GM12892 (cell line): Measurements from ENCODE around the gene ZNF26.
"Not testable (repeated sequence)": the region's sequence is repeated elsewhere in the genome, so short reads cannot be mapped to it uniquely, and the experiment has no call there.

Experiments
- DNase-seq: peaks from one replicate; pipeline ENCODE4 v3.0.0; 2011; ENCODE audit not compliant: insufficient read length
- FAIRE-seq: peaks from 2 replicates; lab custom pipeline; 2011; peaks lifted over from hg19 to GRCh38; lab: Jason Lieb, UNC
- POLR2A ChIP-seq: IDR thresholded peaks from 2 replicates; pipeline ENCODE4 v1.6.1; 2011; ENCODE audit warnings: low read depth, low read length, control low read depth
- POLR2AphosphoS5 ChIP-seq: IDR thresholded peaks from 2 replicates; pipeline ENCODE4 v1.6.1; 2011; ENCODE audit warnings: low read depth, low read length, control low read depth
- TAF1 ChIP-seq: IDR thresholded peaks from 2 replicates; pipeline ENCODE4 v1.6.1; 2011; ENCODE audit warnings: low read depth, mild to moderate bottlenecking, control low read depth, low read length, borderline replicate concordance

ZNF26 gene

DNA sequence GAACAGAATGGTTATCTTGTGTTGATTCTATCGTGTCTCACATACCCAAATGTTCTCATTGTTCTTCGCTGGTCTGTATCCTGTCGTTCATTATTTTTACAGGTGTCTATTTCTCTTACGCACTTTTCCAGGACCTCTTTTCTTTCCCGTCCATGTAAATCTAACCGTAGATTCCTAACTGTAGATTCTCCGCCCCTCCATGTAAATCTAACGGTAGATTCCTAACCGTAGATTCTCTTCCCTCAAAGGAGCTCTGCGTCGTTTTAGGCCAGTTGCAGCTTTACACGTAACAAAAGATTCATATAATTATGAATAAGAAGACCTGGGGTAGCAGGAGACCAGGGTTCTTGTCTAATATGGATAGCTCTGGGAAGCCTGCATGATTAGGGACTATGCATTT is 20.4 kb upstream of the ZNF26 start:
- no peak for TF ChIP-seq TAF1
- TF ChIP-seq POLR2A: no peak
- TF ChIP-seq POLR2AphosphoS5: no peak
- DNase-seq (no peak), FAIRE-seq (no peak)

DNA sequence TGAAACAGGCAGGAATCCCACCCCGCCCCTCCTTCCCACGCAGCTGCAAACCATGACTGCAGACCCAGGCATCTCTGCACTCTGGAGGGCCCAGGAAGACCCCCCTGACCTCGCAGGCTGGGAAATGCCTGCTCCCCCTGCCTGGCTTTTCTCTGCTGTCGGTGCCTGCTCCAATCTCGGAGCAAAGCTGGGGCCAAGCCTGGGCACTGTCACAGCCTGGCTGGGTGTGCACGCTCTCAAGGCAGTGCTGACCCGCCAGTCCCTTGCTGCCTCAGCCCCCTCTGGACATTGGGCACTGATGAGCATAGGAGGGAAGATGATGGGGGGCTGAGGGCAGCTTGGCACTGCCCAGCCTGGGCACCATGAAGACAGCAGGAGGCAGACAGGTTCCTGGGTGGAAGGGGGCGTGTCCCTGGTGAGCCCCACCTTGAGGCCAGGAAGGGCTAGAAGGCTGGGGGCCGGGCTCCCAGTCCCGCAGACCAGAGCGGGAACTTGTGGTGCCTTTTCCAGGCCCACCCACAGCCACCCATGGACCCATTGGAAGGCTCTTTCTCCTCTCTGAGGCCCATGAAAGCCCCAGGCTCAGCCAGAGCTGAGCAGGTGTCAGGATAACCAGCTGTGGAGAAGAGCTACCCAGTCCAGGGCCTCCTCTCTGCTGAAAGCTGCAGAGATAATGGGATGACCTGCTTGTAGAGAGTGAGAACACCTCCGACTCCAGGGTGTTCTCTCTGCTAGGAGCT is 19.3 kb upstream of the ZNF26 start:
- FAIRE-seq (no peak), DNase-seq (no peak)
- no peak for TF ChIP-seq TAF1
- TF ChIP-seq POLR2AphosphoS5: no peak
- no peak for TF ChIP-seq POLR2A

- DNase-seq: no peak
- no peak for TF ChIP-seq POLR2AphosphoS5
- FAIRE-seq: no peak
Measured at GRCh38 chr12:132967736-132968135, 18.4 kb upstream of the ZNF26 start.

DNA sequence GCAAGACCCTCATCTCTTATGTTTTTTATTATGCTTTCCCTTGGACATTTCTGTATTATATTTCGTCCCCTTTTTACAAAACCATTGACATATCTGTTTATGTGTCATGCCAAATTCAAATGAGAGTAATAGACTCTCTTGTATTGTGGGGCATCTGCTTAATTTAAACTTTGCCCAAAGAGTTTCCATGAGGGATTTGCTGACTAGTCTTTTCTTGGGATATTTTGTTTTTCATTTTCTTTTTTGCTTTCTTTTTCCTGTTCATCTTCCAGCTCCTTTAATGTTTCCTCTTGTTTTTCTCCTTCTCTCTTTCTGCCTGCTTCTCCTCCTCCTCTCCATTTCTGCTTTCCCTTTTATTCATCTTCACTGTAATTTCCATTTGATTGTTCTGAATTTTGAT is 13.8 kb upstream of the ZNF26 start:
- DNase-seq: no peak
- no peak for FAIRE-seq
- TF ChIP-seq POLR2AphosphoS5 (no peak), TAF1 (no peak), POLR2A (no peak)

GRCh38 chr12:132976870-132977269 is 9.3 kb upstream of the ZNF26 start:
- not testable (repeated sequence) for DNase-seq, FAIRE-seq

- DNase-seq (no peak), FAIRE-seq (no peak)
- TF ChIP-seq TAF1 (no peak), POLR2AphosphoS5 (no peak), POLR2A (no peak)
Measured at GRCh38 chr12:132986885-132987225, 688 bp downstream of the ZNF26 start.

DNA sequence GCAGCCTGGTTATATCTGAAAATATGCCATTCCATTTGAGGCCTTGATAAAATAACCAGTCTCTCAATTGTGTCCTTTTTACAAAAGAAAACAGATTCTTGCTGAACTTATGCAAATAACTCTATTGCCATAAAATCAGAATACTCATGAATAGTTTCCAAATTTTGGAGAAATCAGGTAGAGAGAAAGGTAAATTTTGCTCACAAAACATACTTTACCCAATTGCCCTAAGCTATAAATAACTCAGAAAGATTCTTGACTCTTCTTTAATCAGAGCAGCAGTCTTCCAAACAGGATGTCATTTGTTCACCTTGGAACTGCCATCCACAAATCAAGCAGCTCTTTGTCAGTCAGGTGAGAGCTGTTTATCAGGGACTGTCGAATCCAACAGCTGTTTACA is 12.6 kb downstream of the ZNF26 start:
- DNase-seq (no peak), FAIRE-seq (no peak)
- TF ChIP-seq POLR2AphosphoS5 (no peak), POLR2A (no peak), TAF1 (no peak)

DNA sequence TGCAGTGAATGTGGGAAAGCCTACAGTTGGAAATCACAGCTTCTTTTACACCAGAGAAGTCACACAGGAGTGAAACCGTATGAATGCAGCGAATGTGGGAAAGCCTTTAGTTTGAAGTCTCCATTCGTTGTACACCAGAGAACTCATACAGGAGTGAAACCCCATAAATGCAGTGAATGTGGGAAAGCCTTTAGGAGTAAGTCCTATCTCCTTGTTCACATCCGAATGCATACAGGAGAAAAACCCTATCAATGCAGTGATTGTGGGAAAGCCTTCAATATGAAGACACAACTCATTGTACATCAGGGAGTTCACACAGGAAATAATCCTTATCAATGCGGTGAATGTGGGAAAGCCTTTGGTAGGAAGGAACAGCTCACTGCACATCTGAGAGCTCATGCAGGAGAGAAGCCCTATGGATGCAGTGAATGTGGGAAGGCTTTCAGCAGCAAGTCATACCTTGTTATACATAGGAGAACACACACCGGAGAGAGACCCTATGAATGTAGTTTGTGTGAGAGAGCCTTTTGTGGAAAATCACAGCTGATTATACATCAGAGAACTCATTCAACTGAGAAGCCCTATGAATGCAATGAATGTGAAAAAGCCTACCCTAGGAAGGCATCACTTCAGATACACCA is 24.6 kb downstream of the ZNF26 start:
- TF ChIP-seq TAF1: no peak
- no peak for TF ChIP-seq POLR2A
- TF ChIP-seq POLR2AphosphoS5: no peak
- FAIRE-seq: no peak
- DNase-seq: no peak

DNA sequence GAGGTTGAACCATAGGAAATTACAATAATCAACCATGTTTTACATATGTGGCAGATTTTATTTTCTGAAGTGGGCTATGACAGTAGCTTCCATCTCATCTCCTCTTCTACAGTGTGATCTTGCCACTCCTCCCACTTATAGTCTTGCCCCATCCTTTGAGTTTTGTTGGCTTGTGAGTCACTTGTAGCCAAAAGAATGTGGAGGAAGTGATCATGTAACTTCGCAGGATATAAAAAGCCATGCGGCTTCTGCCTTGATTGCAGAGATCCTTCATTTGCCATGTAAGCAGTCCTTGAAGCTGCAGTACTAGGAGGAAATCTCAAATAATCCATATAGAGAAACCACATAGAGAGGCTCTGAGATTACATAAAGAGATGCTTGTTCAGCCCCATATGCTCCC is 37.4 kb downstream of the ZNF26 start:
- no peak for TF ChIP-seq POLR2AphosphoS5
- TF ChIP-seq POLR2A: no peak
- no peak for TF ChIP-seq TAF1
- DNase-seq (no peak), FAIRE-seq (no peak)

GRCh38 chr12:133026996-133027395 is 40.8 kb downstream of the ZNF26 start:
- TF ChIP-seq POLR2AphosphoS5 (no peak), POLR2A (no peak), TAF1 (no peak)
- DNase-seq: no peak
- no peak for FAIRE-seq

DNA sequence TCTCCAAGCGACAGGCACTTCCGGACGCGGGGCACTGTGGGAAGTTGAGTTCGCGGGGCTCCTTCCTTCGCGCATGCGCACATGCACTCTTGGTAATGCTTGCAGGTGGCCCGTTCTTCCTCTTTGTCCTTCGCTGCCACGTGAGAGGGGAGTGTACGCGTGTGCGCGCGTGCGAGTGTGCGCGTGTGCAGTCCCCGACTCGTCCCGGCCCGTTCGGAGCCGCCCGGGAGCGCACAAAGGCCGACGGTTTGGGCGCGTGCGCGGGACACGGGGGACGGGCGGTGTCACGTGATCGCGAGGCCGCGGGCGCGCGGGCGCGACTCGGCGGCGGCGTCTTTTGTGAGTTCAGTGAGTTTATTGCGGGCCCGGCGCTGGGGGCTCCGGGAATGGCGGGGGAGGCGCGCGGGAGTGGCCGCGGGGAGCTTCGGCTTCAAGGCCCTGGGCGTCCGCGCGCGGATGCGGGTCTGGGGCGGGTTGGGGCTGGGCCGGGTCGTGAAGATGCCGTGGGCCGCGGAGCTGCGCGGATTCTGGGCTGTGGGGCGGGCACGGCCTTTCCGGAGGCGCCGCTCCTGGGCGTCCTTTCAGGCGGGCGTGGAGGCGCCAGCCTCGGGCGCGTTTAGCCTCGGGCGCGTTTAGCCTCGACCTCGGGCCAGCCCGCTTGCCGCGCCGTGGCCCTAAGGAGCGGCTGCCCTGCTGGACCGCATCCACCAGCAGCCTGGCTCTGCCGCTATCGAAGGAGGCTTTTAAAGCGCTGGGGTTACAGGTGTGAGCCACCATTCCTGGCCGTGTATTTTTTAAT is 51.2 kb downstream of the ZNF26 start, which contains the start of gene ZNF84:
Gene ZNF84, plus strand, starts transcription at position 303 of the 799 bp plus-strand sequence. CDS start 3,959 bp downstream, outside the sequence.
- FAIRE-seq: peak; percentile 99

DNA sequence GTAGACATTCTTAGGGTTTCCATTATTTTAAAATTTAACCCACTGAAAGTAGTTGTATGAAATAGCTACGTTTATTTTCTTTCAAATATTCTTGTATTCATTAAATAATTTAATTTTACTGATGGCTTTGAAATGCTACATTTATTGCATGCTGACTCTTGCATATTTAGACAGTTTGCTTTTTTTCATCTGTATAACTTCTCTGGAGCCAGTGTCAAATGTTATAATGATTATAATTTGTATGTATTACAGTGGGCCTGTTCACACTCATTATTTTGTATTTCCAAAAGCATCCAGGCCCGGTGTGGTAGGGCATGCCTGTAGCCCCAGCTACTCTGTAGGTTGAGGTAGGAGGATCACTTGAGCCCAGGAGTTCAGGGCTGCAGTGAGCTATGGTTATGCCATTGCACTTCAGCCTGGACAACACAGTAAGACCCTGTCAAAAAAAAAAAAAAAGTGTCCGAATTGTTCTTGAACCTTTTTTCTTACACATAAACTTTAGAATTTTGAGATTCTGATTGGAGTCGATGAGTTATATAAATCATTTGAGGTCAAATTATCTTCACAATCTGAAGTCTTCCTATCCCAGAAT is 52.0 kb downstream of the ZNF26 start:
- DNase-seq: no peak
- FAIRE-seq: no peak
- TF ChIP-seq POLR2A (no peak), POLR2AphosphoS5 (no peak), TAF1 (no peak)

More for the DNA sequence above, 51.2 kb downstream of the ZNF26 start, which contains the start of gene ZNF84:
- peak; percentile 78 for TF ChIP-seq POLR2A
- peak; percentile 61; the same call in 1 of the 2 replicates for TF ChIP-seq POLR2AphosphoS5
- TF ChIP-seq TAF1: no peak; the same call in 1 of the 2 replicates
- DNase-seq: peak; percentile 75
